Neural progenitor cell (in vitro differentiated cells): ENCODE data around the gene ALLC. TPM values are rescaled to one million over a fixed set of nuclear protein-coding genes. Genes with fewer than 3 reads are reported as not detected.

Source experiments
- DNase-seq: peaks from one replicate; pipeline ENCODE4 v3.0.0-alpha.2; 2016; ENCODE audit warnings: low spot score
- H2AFZ ChIP-seq: fragments of 200-600 bp; sonication (generic); replicated peaks from 2 replicates; pipeline ENCODE4 v1.6.1; 2016; ENCODE audit warnings: antibody characterized with exemption
- H3F3A ChIP-seq: fragments of 200-600 bp; sonication (generic); 2 replicates; pipeline ENCODE4 v1.6.1; 2016; ENCODE audit warnings: antibody characterized with exemption, low read depth
- H3K27ac ChIP-seq: fragments of 200-600 bp; sonication (generic); 2 replicates; pipeline ENCODE4 v1.5.1; 2016; ENCODE audit warnings: mild to moderate bottlenecking
- H3K27me3 ChIP-seq: fragments of 200-600 bp; sonication (generic); 2 replicates; pipeline ENCODE4 v1.6.1; 2016; ENCODE audit warnings: mild to moderate bottlenecking, moderate library complexity
- H3K36me3 ChIP-seq: fragments of 200-600 bp; sonication (generic); 2 replicates; pipeline ENCODE4 v1.5.1; 2016
- H3K4me1 ChIP-seq: fragments of 200-600 bp; sonication (generic); 2 replicates; pipeline ENCODE4 v1.6.1; 2016; ENCODE audit warnings: mixed run types
- H3K4me2 ChIP-seq: fragments of 200-600 bp; sonication (generic); 2 replicates; pipeline ENCODE4 v1.6.1; 2016
- H3K4me3 ChIP-seq: fragments of 200-600 bp; sonication (generic); 2 replicates; pipeline ENCODE4 v1.5.1; 2016
- H3K79me2 ChIP-seq: fragments of 200-600 bp; sonication (generic); 2 replicates; pipeline ENCODE4 v1.6.1; 2016; ENCODE audit warnings: low read depth
- H3K9ac ChIP-seq: fragments of 200-600 bp; sonication (generic); 2 replicates; pipeline ENCODE4 v1.6.1; 2016
- H3K9me3 ChIP-seq: fragments of 200-600 bp; sonication (generic); 2 replicates; pipeline ENCODE4 v1.5.1; 2016; ENCODE audit warnings: low read depth
- H4K20me1 ChIP-seq: fragments of 200-600 bp; sonication (generic); 2 replicates; pipeline ENCODE4 v1.6.1; 2016; ENCODE audit warnings: low read depth
- H3K27ac Mint-ChIP-seq: 3 replicates; pipeline ENCODE4 v1.8.0; 2021; ENCODE audit warnings: mixed read lengths
- H3K27me3 Mint-ChIP-seq: 2 replicates; pipeline ENCODE4 v1.8.0; 2022; ENCODE audit warnings: low read depth, mild to moderate bottlenecking, inconsistent platforms, moderate library complexity, mixed read lengths; ENCODE audit not compliant: insufficient read depth
- H3K36me3 Mint-ChIP-seq: 3 replicates; pipeline ENCODE4 v1.8.0; 2021; ENCODE audit warnings: mixed read lengths
- H3K4me1 Mint-ChIP-seq: 3 replicates; pipeline ENCODE4 v1.8.0; 2021; ENCODE audit warnings: mixed read lengths
- H3K4me3 Mint-ChIP-seq: 3 replicates; pipeline ENCODE4 v1.8.0; 2021; ENCODE audit warnings: mild to moderate bottlenecking, moderate library complexity, mixed read lengths
- H3K9me3 Mint-ChIP-seq: 3 replicates; pipeline ENCODE4 v1.8.0; 2020; ENCODE audit warnings: mixed read lengths
- CTCF ChIP-seq: fragments of 200-600 bp; sonication (generic); IDR thresholded peaks from 2 replicates; pipeline ENCODE4 v1.5.1; 2017; ENCODE audit warnings: antibody characterized with exemption, mild to moderate bottlenecking
- EZH2 ChIP-seq: fragments of 200-600 bp; sonication (generic); IDR thresholded peaks from 2 replicates; pipeline ENCODE4 v1.6.1; 2017; ENCODE audit warnings: antibody characterized with exemption, mild to moderate bottlenecking, moderate library complexity
- EZH2phosphoT487 ChIP-seq: fragments of 200-600 bp; sonication (generic); IDR thresholded peaks from 2 replicates; pipeline ENCODE4 v1.6.1; 2017; ENCODE audit warnings: antibody characterized with exemption
- total RNA-seq: library from RNA; depleted of rRNA; stranded (reverse); fragments of >200 nt; gene quantifications from 2 replicates; pipeline ENCODE4 v1.2.3, GENCODE V29; 2015; ENCODE audit warnings: low replicate concordance

ALLC gene
- total RNA-seq, 1 donor from 2014 or later = not detected

GRCh38 chr2:3664925-3665324 lies 6.9 kb downstream of the ALLC start:
- Histone ChIP-seq H3K4me2 (no peak overlapping the region), H3K4me3 (no peak overlapping the region), H3K9me3 (no peaks in the 10 kb centered on the region), H3K79me2 (no peaks in the 10 kb centered on the region), H3F3A (no peaks in the 10 kb centered on the region), H2AFZ (no peak overlapping the region), H3K27me3 (no peaks in the 10 kb centered on the region), H3K27ac (no peak overlapping the region), H4K20me1 (no peaks in the 10 kb centered on the region), H3K9ac (no peak overlapping the region), H3K36me3 (no peaks in the 10 kb centered on the region), H3K4me1 (no peaks in the 10 kb centered on the region)
- H3K9me3 Mint-ChIP-seq = peaks cover 6% of the 10 kb centered on the region
- peaks cover 11% of the 10 kb centered on the region for H3K27me3 Mint-ChIP-seq
- TF ChIP-seq EZH2phosphoT487 = no peak
- TF ChIP-seq CTCF = no peak
- no peak for TF ChIP-seq EZH2
- H3K4me1 Mint-ChIP-seq = peaks cover 26% of the 10 kb centered on the region
- no peak for DNase-seq
- no peak overlapping the region for H3K4me3 Mint-ChIP-seq
- H3K36me3 Mint-ChIP-seq = no peaks in the 10 kb centered on the region
- H3K27ac Mint-ChIP-seq = no peak overlapping the region

GRCh38 chr2:3665886-3666612 lies 8.0 kb downstream of the ALLC start:
- Histone ChIP-seq H2AFZ (no peak overlapping the region), H3K27ac (no peak overlapping the region), H3K9me3 (no peaks in the 10 kb centered on the region), H3K4me2 (no peak overlapping the region), H3K36me3 (no peaks in the 10 kb centered on the region), H3K9ac (no peak overlapping the region), H3K4me3 (no peak overlapping the region), H3F3A (no peaks in the 10 kb centered on the region), H3K79me2 (no peaks in the 10 kb centered on the region), H3K4me1 (no peaks in the 10 kb centered on the region), H4K20me1 (no peaks in the 10 kb centered on the region), H3K27me3 (no peaks in the 10 kb centered on the region)
- H3K27me3 Mint-ChIP-seq = peaks cover 12% of the 10 kb centered on the region
- H3K9me3 Mint-ChIP-seq = peaks cover 6% of the 10 kb centered on the region
- no peak for TF ChIP-seq CTCF
- no peak for TF ChIP-seq EZH2phosphoT487
- no peak for TF ChIP-seq EZH2
- H3K4me3 Mint-ChIP-seq = no peak overlapping the region
- DNase-seq = no peak
- peak overlapping the region; percentile 18 for H3K27ac Mint-ChIP-seq
- H3K4me1 Mint-ChIP-seq = peaks cover 21% of the 10 kb centered on the region
- H3K36me3 Mint-ChIP-seq = no peaks in the 10 kb centered on the region

GRCh38 chr2:3666613-3666975 lies 8.6 kb downstream of the ALLC start:
- Mint-ChIP-seq H3K4me3 (peak overlapping the region; percentile 10), H3K4me1 (peaks cover 15% of the 10 kb centered on the region), H3K36me3 (no peaks in the 10 kb centered on the region), H3K27ac (peak overlapping the region; percentile 5), H3K27me3 (peaks cover 12% of the 10 kb centered on the region), H3K9me3 (peaks cover 6% of the 10 kb centered on the region)
- H3K9me3 ChIP-seq = no peaks in the 10 kb centered on the region
- H3K36me3 ChIP-seq = no peaks in the 10 kb centered on the region
- H3K27ac ChIP-seq = no peak overlapping the region
- H3K9ac ChIP-seq = no peak overlapping the region
- no peak for TF ChIP-seq EZH2phosphoT487
- no peak for TF ChIP-seq CTCF
- no peak for TF ChIP-seq EZH2
- no peak overlapping the region for H3K4me3 ChIP-seq
- no peaks in the 10 kb centered on the region for H3F3A ChIP-seq
- H2AFZ ChIP-seq = no peak overlapping the region
- H3K79me2 ChIP-seq = no peaks in the 10 kb centered on the region
- H3K4me1 ChIP-seq = no peaks in the 10 kb centered on the region
- H4K20me1 ChIP-seq = no peaks in the 10 kb centered on the region
- H3K4me2 ChIP-seq = no peak overlapping the region
- DNase-seq = no peak
- no peaks in the 10 kb centered on the region for H3K27me3 ChIP-seq
